NCI-H2107 treated with DMSO at 0.1 percent for 48 hours (cell line): ENCODE measurements around the gene APPL1.
"Not testable (repeated sequence)": the region's sequence is repeated elsewhere in the genome, so short reads cannot be mapped to it uniquely, and the experiment has no call there.

Experiments
- DNase-seq: peaks from one replicate; lab custom pipeline; 2025; ENCODE audit not compliant: unreplicated experiment; lab: John Stamatoyannopoulos, UW

Gene APPL1

DNA sequence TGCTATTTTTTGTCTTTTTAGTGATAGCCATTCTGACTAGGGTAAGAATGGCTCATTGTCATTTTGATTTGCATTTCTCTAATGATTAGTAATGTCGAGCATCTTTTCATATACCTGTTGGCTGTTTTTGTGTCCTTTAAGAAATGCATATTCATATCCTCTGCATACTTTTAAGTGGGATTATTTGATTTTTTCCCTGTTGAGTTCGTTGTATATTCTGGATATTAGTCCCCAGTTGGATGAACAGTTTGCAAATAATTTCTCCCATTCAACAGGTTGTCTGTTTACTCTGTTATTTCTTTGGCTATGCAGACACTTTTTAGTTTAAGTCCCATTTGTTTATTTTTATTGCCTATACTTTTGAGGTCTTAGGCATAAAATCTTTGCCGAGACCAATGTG, 34.4 kb downstream of the APPL1 start:
- DNase-seq: no peak

DNA sequence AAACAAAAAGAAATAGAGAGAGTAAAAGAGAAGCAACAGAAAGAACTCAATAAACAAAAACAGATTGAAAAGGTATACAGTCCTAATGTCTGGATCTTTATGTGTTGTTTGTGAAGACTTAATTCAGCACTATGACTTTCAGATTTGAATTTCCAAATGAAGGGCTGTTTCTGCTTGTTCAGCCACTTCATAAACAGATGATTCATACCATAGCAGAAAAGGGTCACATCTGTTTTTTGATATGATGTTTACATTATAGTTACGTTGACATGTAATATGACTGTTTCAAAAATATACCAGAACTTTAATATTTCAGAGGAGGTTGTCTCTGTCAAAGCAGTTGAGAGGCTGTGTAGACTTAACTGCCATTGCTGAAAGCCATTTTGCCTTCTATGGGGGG, 40.9 kb downstream of the APPL1 start:
- DNase-seq: no peak

DNA sequence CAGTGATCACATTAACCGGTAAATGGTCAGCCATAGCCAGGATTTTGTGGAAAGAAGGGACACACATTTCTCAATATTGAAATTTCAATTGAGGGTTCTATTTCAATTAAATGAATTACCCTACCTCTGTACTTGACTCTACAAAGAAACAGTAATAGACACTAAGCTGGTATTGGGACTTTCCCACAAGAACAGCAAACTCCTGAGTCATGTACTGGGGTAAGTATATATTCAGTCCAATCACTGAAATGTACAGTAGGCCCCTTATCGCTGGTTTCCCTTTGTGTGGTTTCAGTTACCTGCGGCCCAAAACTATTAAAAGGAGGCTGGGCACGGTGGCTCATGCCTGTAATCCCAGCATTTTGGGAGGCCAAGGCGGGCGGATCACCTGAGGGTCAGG, 47.3 kb downstream of the APPL1 start:
- no peak for DNase-seq

DNA sequence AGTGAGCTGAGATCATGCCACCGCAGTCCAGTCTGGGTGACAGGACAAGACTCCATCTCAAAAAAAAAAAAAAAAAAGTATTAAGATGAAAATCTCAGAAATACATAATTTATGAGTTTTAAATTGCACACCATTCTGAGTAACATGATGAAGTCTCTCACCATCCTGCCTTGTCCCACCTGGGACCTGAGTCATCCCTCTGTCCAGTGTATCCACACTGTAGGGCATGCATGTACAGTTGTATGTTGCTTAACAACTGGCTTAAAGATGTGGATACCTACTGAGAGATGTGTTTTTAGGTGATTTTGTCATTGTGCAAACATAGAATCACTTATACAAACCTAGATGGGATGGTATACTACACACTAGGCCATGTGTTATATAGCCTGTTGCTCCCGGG, 47.9 kb downstream of the APPL1 start:
- DNase-seq: no peak

DNA sequence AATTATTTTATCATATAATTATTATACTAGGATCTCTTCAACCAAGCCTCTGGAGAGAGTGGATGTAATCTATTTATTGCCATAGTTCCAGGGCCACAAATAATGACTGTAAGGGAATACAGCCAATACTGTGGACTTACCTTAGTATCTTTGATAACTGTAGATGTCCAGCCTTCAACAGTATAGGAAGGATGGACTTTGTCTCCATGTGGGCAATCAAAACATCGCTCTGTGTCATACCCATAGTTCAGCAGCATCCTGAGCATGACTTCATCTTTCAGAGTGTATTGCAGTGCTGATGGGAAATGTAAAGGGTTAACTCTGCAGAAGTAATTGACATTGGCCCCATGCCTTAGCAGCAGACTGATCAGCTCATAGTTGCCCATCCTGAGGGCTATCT, 50.7 kb downstream of the APPL1 start:
- no peak for DNase-seq

DNA sequence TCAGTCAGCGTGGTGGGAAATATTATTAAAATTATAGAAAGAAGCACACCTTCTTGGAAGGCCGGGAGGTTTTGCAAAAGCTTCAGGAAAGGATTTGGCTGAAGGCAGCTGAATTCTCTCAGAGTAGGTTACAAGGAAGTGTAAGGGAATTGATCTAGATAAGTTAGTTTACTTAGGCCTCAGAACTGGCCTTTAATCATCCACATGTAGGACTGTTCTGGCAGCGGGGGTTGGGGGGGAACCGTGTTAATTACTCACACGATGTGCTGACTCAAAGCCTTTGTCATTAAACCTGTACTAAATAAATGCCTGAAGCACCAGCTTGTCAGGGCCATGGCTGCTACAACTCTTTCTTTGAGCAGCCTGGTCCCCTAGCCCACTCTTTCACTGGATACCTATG, 52.2 kb downstream of the APPL1 start:
- DNase-seq: no peak

DNA sequence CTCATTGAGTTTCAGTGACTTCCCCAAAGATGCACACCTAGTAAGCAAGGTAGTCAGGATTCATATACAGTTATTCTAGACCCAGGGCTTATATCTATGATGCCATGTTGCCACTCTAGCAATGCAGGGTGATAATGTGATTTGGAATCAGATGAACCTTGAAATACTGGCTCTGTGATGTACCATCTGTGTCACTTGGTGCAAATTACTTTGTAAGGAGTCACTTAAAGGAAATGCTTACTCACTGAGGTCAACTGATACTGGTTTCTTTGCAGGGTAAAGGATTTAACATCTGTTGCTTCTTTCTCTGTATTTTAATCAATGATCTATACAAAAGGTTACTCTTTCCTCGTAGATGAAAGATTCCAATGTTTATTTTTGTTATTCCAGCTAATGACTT, 54.2 kb downstream of the APPL1 start:
- no peak for DNase-seq

DNA sequence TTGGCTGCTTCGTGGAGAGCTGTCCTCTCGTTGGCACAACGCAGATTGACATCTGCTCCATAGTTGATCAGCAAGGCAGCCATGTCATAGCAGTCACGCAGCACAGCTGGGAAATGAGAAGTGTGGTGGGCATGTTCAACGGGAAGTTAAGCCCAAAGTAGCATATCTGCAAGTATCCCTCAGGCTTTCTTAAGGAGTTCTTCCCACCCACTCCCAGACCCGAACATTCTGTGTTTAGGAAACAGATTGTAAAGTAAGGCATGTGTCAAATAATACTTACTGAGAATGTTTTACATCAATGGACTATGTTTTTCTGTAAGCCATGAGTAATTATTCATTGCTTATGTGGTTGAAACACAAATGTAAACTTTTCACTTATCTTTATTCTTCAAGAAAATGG, 55.8 kb downstream of the APPL1 start:
- DNase-seq: no peak

DNA sequence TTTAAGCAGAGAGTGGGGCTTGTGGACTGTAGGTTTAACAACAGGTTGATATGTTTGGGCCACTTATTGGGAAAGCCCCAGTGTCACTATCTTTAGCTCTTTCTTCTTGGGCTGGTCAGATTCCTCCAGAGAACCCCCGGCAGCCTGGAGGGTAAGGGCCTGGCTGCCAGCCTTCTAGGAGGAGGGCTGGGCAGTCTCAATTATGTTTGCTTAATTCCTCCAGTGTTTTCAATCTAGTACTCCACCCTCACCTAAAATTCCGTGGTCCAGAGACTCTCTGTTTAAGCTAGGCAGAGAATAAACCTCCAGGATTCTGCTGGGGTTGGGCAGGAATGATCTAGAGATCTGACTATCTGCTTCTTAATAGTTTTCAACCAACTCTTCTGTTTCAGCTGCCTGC, 59.7 kb downstream of the APPL1 start:
- no peak for DNase-seq

DNA sequence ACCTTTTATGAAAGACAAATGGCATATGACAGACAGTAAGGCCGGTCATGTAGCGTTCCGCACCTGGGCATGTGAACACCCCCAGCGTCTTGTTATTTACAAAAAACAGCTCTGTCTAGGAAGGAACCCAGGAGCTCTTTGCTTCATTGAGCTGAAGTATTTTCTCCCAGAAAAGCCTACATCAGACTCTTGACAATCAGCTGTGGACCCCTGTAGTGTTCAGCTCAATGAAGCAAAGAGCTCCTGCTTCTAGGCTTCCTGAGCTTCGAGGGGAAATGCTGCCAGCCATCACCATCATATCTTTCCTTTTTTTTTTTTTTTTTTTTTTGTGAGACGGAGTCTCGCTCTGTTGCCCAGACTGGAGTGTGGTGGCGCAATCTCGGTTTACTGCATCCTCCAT, 60.9 kb downstream of the APPL1 start:
- no peak for DNase-seq

DNA sequence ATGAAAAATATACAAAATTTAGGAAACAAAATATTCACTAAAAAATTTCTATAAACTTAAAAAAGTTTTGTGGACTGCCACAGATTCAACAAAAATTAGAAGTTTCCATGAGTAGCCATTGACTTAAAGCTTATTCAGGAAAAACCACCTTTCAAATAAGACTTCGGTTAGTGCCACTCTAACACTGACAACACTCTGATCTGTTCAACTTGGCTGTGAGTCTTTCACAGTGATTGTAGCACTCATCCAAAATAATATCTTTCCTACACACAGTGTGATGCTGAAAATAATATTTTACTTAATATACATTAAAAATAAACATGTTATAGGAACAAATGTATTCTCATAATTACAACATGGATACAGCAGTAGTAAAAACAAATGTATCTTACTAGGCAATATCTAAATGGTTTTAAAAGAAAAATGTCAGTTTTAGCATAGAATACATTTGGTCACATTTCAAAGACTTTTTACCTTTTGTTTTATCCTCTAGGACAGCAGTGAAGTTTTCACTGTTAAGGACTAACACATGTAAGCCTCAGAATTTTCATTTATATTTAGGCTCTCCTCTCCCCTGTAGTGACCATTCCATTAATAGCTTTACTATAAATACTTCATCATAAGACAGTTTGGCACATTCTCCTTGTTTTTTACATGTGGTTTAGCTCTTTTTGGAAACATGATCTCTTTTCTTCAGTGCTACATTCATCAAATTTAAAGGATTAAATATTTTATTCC, 64.8 kb downstream of the APPL1 start, which contains the start of gene ASB14:
TSS of gene ASB14 (minus strand) at position 527 of the 738 bp plus-strand sequence. CDS start 652 bp downstream, outside the sequence.
- DNase-seq: no peak

DNA sequence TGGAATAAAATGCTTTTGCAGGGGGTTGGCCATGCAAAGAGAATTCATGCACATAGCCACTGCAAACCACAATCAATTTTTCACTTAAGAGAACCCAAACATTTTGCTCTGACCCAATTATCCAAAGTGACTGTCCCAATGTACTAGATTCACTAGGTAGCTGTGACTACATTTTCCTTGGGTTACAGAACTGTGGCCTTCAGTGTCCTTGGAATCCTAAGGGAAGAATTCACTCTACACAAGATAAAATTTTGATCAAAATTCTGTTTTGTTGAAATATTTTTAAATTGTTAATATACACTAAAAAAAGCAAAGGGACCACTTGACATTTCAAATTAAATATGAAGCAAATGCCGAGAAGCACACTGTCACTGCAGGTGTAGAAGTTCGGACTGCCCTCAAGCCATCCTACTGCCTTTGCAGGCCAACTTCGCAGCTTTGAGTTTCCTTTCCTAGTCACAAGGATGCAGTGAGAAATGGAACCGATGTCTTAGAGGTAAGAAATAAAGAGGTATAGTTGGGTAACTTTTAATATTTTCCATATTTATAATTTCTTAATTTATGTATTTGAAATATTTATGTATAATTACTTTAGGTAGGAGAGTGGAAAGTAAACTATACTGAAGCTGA, 65.5 kb downstream of the APPL1 start:
- no peak for DNase-seq

DNA sequence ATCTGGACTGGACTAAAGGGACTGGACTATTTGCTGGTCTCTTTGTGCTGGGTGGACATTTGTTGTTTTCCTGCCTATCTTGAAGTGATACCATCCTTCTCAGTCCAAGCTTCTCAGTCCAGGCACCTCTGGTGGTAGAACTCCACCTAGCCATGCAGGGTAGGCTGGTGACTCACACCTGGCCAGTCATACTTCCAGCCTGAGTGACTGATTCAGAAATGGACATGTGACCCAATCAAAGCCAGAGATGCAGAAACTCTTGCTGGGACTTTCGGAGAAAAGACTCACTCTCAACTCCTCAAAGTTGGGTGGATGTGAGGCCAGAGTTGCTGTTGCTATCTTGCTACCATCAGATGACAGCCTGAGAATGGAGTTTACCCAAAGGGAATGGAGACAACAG, 70.5 kb downstream of the APPL1 start:
- DNase-seq: no peak

DNA sequence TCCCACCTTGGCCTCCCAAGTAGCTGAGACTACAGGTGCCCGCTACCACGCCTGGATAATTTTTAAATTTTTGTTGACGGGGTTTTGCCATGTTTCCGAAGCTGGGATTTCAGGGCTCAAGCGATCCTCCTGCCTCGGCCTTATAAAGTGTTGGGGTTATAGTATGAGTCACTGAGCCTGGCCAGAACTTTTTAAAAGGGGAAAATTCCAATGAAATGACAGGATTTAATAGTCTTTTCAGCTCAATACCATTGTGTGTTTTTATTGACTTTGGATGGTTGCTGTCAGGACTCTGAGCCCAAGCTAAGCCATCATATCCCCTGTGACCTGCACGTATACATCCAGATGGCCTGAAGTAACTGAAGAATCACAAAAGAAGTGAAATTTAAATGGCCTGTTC, 76.0 kb downstream of the APPL1 start:
- DNase-seq: not testable (repeated sequence)

DNA sequence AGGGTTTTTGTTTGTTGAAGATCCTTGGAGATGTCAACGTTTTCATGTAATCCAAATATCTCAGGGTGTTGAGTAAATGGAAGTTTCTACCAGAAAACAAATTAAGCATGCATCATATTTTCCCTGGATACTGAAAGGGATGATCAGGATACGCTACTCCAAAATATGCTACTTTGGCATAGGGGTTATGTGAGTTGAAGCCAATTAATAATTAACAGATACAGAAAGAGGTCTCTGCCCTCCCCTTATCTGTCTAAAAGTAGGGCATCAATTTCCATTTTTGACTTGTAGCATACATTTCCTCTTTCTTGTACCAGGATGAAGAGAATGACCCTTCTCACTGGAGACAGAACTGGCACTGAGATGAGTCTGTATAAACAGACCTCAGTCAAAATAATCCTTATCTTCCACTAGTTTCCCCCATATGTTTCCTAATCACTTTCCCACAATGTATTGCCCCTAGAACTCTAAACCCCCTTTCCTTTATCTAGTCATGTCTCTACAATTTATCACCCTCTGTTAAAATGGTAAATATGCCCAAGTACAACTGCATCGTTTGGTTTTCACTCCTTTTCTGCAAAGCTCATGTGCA, 82.3 kb downstream of the APPL1 start:
- DNase-seq: no peak

DNA sequence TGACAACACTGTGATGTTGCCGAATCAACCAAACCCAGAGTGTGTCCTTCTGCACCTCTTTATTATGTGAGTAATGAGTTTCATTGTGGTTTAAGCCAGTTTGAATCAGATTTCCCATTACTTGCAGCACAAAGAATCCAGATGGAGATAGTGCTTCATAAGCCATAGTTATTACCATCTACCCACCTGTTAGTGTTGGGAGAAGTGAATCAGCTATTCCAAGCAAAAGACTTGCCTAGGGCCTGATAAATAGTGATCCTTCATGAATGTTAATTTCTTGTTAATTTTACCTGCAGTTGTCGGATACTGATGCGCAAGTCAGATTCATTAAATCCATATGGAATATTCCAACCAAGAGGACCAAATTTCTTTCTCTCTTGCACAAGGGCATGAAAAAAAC, 86.7 kb downstream of the APPL1 start:
- no peak for DNase-seq
